Measurements from ENCODE around the gene FAT4. TPM values are rescaled to one million over a fixed set of nuclear protein-coding genes. Genes with fewer than 3 reads are reported as not detected.
A peak's percentile ranks its signal among the peaks of the same experiment; 100 is the strongest.

FAT4 gene
- total RNA-seq, 4 donors from 2014 or later, result 1.8 to 8.6 (median 2.8) TPM

- peak overlapping the region; percentile 73 for H3K4me3 ChIP-seq (ENCODE audit: low read depth, poor library complexity, severe bottlenecking)
- 1% methylated on average over 46 to 51 of the region's 51 CpGs for WGBS, 2 donors
- DNase-seq (ENCODE audit: low spot score in 2 of 2), result peak in 1 of 2 donors; percentile 87
- intact Hi-C loops (cut with DNase I; ENCODE audit: low total_unique reads), result no loop called here
- TF ChIP-seq POLR2A (IDR thresholded peaks at IDR 0.05) (no peak), CTCF (IDR thresholded peaks at IDR 0.05) (no peak)
These were observed 1.0 kb downstream of the FAT4 start for GRCh38 chr4:125315576-125316400.

GRCh38 chr4:125316401-125316790 lies 1.6 kb downstream of the FAT4 start:
- TF ChIP-seq CTCF (IDR thresholded peaks at IDR 0.05) (no peak), POLR2A (IDR thresholded peaks at IDR 0.05) (no peak)
- peak; percentile 24 to 88 for DNase-seq (ENCODE audit: low spot score in 2 of 2)
- intact Hi-C loops (cut with DNase I; ENCODE audit: low total_unique reads), result no loop called here
- peak overlapping the region; percentile 73 for H3K4me3 ChIP-seq (ENCODE audit: low read depth, poor library complexity, severe bottlenecking)
- WGBS, 2 donors, result 1% methylated on average over 17 to 25 of the region's 25 CpGs

DNA sequence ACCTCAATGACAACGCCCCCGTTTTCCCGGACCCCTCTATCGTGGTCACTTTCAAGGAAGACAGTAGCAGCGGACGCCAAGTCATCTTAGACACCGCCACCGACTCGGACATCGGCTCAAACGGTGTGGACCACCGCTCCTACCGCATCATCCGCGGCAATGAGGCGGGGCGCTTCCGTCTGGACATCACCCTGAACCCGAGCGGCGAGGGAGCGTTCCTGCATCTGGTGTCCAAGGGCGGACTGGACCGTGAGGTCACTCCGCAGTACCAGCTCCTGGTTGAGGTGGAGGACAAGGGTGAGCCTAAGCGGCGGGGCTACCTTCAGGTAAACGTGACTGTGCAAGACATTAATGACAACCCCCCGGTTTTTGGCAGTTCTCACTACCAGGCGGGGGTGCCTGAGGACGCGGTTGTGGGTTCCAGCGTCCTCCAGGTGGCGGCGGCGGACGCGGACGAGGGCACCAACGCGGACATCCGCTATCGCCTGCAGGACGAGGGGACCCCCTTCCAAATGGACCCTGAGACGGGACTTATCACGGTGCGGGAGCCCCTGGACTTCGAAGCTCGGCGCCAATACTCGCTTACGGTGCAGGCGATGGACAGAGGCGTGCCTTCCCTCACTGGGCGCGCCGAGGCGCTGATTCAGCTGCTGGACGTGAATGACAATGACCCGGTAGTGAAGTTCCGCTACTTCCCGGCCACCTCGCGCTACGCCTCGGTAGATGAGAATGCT lies 2.2 kb downstream of the FAT4 start:
- peak in 1 of 2 donors; percentile 88 for DNase-seq (ENCODE audit: low spot score in 2 of 2)

DNA sequence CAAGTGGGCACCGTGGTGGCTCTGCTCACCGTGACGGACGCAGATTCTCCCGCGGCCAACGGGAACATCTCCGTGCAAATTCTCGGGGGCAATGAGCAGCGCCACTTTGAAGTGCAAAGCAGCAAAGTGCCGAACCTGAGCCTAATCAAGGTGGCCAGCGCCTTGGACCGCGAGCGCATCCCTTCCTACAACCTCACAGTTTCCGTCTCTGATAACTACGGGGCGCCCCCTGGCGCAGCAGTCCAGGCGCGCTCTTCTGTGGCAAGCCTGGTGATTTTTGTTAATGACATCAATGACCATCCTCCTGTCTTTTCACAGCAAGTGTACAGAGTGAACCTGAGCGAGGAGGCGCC lies 2.7 kb downstream of the FAT4 start:
- WGBS, 2 donors, result 9 to 16% methylated on average over 13 to 15 of the region's 23 CpGs
- H3K4me3 ChIP-seq (ENCODE audit: low read depth, poor library complexity, severe bottlenecking), result peak overlapping the region; percentile 73
- intact Hi-C loops (cut with DNase I; ENCODE audit: low total_unique reads), result no loop called here
- TF ChIP-seq POLR2A (IDR thresholded peaks at IDR 0.05), result no peak
- no peak for TF ChIP-seq CTCF (IDR thresholded peaks at IDR 0.05)
- peak; percentile 30 to 89 for DNase-seq (ENCODE audit: low spot score in 2 of 2)

More for the DNA sequence above, 2.2 kb downstream of the FAT4 start:
- H3K4me3 ChIP-seq (ENCODE audit: low read depth, poor library complexity, severe bottlenecking), result peak overlapping the region; percentile 73
- WGBS, 2 donors, result 0 to 1% methylated on average over 33 to 47 of the region's 66 CpGs
- intact Hi-C loops (cut with DNase I; ENCODE audit: low total_unique reads), result no loop called here
- TF ChIP-seq POLR2A (IDR thresholded peaks at IDR 0.05), result no peak
- TF ChIP-seq CTCF (IDR thresholded peaks at IDR 0.05), result no peak

DNA sequence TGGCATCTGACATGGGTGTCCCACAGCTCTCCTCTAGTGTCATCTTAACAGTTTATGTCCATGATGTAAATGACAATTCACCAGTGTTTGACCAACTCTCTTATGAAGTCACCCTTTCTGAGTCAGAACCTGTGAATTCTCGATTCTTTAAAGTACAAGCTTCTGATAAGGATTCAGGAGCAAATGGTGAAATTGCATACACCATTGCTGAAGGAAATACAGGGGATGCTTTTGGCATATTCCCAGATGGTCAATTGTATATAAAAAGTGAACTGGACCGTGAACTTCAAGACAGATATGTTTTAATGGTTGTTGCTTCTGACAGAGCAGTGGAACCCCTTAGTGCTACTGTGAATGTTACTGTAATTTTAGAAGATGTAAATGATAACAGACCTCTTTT lies 4.6 kb downstream of the FAT4 start:
- DNase-seq (ENCODE audit: low spot score in 2 of 2), result no peak
- TF ChIP-seq POLR2A (IDR thresholded peaks at IDR 0.05) (no peak), CTCF (IDR thresholded peaks at IDR 0.05) (no peak)
- intact Hi-C loops (cut with DNase I; ENCODE audit: low total_unique reads), result no loop called here
- WGBS, 2 donors, result 75% methylated on average over 2 of the region's 2 CpGs
- no peak overlapping the region for H3K4me3 ChIP-seq (ENCODE audit: low read depth, poor library complexity, severe bottlenecking)

Data from lower leg skin (tissue), 4 donors.